ENCODE results near the gene TRAF6.
"Not testable (repeated sequence)": the region's sequence is repeated elsewhere in the genome, so short reads cannot be mapped to it uniquely, and the experiment has no call there.

TRAF6 gene

DNA sequence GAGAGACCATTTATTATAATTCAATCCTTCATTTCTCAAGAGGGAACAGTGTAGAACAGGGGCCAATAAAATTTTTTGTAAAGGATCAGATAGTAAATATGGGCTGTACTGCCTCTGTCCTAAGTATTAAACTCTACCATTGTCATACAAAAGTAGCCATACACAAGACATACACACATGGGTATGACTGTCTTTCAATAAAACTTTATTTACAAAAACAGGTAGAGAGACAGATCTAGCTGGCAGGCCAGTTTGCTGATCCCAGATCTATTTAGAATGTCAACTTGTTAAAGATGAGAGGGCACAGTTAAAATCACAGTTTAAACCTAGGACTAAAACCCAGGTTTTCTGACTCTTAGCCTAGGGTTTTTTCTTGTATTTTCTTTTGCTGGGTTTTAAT, 16.7 kb downstream of the TRAF6 start:
- no peak for DNase-seq (ENCODE audit: low spot score)

GRCh38 chr11:36492724-36493304, 17.3 kb downstream of the TRAF6 start:
- peak; percentile 48 for DNase-seq (ENCODE audit: low spot score)

DNA sequence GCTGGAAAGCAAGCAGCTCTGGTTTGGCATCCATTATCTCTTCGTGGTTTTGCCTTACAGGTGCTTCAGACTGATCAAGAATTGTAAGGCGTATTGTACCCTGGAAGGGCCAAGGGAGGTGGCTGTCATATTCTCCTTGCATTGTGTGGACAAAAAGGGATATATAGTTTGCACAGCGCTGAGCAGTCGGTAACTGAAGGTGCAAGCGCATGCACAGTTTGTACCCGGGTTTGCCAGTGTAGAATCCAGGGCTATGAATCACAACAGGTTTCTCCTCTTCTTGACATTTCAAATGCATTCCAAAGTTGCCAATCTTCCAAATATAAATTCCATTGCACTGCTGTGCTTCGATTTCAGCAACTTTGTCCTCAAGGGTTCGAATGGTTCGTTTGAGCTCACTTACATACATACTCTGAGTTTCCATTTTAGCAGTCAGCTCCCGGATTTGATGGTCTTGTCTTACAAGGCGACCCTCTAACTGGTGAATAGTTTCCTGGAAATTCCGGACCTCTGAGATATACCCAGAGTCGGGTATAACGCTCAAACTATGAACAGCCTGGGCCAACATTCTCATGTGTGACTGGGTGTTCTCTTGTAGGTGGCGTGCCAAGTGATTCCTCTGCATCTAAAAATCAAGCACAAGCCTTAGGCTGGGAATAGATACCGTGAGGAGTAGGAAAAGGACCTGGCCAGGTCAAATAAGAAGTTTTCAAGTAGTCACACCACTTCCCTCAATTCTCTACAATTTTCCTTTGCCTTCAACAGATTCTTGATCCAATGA, 19.9 kb downstream of the TRAF6 start:
- DNase-seq (ENCODE audit: low spot score): no peak

- no peak for DNase-seq (ENCODE audit: low spot score)
Measured at GRCh38 chr11:36488096-36488495, 22.0 kb downstream of the TRAF6 start.

- DNase-seq (ENCODE audit: low spot score): no peak
Measured at GRCh38 chr11:36487619-36488018, 22.5 kb downstream of the TRAF6 start.

DNA sequence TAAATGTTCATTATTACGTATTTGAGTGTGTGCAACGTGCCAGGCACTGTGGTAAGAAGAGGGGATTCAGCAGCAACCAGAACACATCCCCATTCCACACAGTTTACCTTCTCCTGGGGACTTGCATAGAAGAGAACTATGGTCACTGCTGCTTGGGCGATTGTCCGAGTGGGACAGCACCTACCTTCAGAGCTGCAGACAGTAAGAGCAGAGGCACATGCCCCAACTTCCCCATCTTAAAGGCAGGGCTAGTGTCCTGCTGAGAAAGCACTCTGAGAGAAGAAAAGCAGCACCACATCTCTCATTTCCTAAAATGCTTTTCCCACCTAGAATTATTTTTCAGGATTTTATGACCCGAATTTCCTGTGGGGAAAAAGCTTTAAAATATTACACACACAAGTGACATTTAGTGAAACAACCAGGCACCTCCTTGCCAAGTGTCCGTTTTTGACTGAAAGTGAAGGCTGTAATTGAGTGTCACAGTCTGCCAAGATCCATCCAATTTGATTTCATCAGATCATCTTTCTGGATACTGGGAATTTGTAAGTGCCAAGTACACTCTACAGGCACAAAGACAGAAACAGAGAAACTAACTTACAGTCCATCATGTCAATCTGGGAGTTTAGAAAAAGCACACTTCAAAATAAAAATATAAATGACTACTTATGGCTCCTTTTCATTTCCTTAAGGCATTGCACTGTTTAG, 24.6 kb downstream of the TRAF6 start:
- no peak for DNase-seq (ENCODE audit: low spot score)

GRCh38 chr11:36483042-36483441, 27.0 kb downstream of the TRAF6 start:
- DNase-seq (ENCODE audit: low spot score): not testable (repeated sequence)

DNA sequence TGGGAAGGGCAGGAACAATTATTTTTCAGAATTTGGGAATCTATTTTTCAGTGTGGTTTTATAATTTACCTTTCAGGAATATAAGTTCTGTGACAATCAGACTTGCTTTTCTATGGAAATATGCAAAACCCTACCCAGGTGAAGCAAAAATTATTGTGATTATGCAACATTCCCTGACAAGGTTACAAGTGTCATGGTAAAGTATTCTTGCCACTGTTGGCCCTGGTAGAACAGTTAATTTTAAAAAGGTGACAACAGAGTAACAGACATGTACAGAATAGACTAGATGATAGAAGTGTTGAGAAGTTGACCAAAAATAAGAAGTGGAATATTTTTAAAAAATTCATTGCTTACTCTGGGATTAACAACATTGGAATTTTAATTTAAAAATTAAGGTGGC, 29.2 kb downstream of the TRAF6 start:
- DNase-seq (ENCODE audit: low spot score): no peak

DNA sequence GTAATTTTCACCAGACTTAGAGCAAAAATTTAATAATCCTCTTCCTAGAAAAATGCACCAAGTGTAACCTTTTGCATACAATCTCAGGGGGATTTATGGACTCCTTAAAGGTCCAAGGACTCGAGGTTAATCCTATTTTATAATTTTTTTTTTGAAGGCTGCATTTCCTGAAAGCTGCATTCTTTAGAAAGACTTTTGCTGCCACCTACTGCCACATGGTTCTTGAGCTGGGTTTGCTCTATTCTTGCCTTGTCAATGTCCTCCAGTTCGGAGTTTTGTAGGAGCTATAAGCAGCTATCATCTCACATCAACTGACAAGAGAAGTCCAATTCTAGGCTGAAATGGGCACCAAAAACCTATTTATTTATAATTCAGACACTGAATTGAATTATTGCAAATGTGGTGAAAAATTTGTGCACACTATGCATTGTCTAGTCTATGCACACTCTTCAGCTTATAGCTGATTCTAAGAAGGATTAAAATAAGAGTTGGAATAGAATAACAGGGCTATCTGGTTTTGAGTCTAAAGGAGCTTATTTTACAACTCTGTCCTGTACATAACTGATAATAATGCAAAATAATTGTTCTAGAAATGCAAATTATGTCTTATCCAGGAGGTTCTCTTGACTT, 31.3 kb downstream of the TRAF6 start:
- peak; percentile 60 for DNase-seq (ENCODE audit: low spot score)

DNA sequence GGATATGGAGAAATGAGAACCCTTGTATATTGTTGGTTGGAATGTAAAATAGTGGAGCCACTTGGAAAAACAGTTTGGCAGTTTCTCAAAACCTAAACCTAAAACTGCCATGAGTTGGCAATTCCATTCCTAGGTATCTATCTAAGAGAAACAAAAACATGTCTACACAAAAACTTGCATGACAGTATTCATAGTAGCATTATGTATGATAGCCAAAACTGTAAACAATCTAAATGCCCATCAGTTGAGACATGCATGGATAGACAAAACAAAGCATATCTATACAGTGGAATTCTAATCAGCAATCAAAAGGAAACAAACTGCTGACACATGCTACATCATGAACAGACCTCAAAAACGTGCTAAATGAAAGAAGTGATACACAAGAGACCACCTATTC, 34.9 kb downstream of the TRAF6 start:
- no peak for DNase-seq (ENCODE audit: low spot score)

DNA sequence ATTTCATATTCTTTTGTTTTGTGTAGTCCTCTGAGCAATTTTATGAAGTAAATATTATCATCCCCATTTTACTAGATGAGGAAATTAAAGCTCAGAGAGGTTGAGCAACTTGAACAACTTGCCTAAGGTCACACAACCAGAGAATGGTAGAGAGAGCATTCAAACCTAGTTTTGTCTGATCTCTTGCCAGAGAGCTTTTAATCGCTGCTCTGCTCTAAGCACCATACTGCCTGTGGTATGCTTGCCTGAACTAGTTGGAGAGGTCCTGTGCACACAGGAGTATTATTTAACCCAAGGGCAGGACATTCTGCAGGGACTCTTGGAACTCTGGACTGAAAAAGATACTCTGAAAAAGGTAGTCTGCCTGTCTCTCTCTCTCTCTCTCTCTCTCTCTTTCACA, 38.5 kb downstream of the TRAF6 start:
- no peak for DNase-seq (ENCODE audit: low spot score)

DNA sequence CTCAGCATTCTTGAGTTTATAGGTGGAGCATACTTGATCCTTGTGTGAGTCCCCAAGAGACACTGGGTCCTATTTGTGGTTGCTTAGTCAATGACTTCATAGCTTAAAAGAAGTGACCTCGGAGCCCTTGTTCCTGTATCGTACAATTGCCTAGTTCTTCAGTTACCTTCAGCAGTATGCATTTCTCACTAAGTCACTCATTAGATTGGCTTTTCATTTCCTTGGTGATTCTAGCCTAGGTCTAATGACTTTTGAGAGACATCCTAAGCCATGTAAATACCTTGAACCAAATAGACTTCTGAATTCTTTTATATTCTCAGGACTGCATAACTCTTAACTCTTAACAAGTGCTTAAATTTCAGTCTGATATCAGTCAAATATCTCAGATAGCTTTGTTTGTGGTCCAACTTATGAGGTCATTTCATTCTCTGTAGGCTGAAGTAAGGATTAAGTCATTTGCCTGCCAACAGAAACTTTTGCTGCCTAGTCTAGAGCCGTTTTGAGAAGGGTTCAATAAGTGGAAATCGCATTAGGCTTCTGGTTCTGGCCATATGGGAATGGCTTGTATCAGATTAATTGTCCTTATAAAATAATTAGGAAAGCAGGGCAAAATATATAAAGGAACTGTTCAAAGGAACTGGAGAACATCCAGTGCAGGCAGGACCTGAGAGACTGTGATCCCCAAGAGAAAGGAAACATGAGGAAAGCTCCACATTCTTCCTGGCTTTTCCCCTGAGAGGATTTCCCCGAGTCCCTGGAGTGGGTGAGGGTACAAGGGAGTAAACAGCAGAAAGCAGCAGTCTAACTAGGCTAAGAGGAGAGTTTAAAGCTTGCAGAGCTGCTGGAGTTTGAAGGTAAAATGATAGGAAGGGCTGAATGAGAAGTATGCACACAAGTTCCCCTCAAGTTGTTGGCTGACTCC, 39.9 kb downstream of the TRAF6 start:
- peak; percentile 30 for DNase-seq (ENCODE audit: low spot score)

DNA sequence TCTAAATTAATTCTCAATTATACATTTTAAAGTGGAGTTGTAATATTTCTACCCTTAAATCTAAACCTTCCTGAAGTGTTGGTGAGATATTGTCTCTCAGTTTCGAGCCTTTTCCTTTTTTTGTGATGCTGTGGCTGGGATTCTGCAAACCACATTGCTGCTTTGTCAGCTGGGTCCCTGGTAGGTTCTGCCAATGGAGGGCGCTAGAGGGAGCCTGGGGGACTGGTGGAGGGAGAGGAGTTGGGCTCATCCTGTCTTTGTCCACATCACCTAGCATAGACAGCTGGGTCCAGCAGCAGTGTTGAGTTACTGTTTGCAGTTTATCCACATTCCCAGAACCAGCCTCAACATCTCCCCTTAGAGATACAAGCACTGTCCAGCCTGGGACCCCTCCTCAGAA, 41.0 kb downstream of the TRAF6 start:
- no peak for DNase-seq (ENCODE audit: low spot score)

DNA sequence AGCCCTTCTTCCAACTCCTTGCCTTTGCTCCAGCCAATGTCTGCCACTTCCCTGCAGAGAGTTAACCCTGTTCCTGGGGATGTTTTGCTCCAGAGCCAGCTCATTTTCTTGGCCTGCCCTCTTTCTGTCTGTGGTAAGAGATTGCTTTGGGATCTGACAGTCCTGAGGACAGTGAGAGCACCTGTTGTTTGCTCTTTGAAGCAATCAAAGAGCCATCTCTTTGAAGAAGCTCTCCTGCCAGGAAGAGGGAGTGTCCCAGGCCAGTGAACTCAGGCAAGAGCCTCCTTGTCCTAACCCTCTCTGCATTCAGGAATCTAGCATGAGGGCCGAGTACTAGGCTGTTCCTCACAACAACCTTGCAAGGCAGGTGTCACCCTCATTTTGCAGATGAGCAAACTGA, 42.2 kb downstream of the TRAF6 start:
- DNase-seq (ENCODE audit: low spot score): no peak

GRCh38 chr11:36467012-36467411, 43.1 kb downstream of the TRAF6 start:
- DNase-seq (ENCODE audit: low spot score): no peak

GRCh38 chr11:36465449-36466163, 44.5 kb downstream of the TRAF6 start:
- no peak for DNase-seq (ENCODE audit: low spot score)

DNA sequence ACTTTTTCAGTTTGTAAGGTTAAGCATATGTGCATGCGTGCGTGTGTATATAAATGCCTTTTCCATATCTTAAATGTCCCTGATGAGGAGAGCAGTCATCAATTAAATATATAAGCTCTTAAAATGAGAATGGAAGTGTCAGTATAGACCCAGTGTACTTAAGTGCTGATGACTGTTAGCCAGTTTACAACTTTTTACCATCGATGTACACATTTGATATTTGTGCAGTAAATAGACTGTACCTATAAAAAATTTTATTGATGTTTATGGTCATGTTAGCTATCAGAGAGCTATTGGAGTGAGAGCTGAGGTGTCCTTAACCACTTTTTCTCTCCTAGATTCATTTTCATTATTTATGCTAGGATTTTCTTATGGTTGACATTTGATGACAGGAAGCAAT, 45.4 kb downstream of the TRAF6 start:
- DNase-seq (ENCODE audit: low spot score): no peak

DNA sequence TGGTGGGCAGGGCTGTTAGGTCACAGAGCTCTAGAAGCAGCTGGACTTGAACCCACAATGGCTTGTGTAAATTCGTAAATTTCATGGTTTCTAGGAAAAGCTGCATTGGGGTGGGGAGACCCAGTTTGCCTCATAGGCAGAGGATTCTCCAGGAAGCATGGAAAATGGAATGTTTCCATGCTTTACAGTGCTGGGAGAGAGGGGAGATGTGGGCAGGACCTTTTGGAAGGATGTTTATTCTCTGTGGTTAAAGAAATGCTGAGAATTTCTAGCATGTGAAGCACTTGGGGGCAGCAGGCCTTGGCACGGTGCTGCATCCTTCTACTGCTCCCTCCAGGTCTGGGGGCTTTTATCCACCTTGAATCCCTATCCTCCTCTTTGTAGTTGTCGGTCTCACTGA, 46.3 kb downstream of the TRAF6 start:
- DNase-seq (ENCODE audit: low spot score): peak; percentile 20

GRCh38 chr11:36462321-36462720, 47.8 kb downstream of the TRAF6 start:
- no peak for DNase-seq (ENCODE audit: low spot score)

- no peak for DNase-seq (ENCODE audit: low spot score)
Measured at GRCh38 chr11:36460220-36460619, 49.9 kb downstream of the TRAF6 start.

- no peak for DNase-seq (ENCODE audit: low spot score)
Measured at GRCh38 chr11:36459046-36459445, 51.0 kb downstream of the TRAF6 start.
